T-helper 17 cell (primary cell): ENCODE data around the gene ALDH1A2. TPM values are rescaled to one million over a fixed set of nuclear protein-coding genes. Genes with fewer than 3 reads are reported as not detected.
"Not testable (repeated sequence)": the region's sequence is repeated elsewhere in the genome, so short reads cannot be mapped to it uniquely, and the experiment has no call there.

Source experiments
- ATAC-seq: fragments of 150-1000 bp; cut with Tn5 transposase; 2 replicates; pipeline ENCODE4 v1.10.0; 2021; ENCODE audit warnings: mild to moderate bottlenecking, moderate library complexity
- DNase-seq, 3 donors: peaks; one replicate each; pipeline versions ENCODE4 v3.0.0 to v3.0.0-alpha.2; 2020 to 2021
- H3K9me3 ChIP-seq: one replicate; pipeline ENCODE4 v1.7.0; 2013; ENCODE audit warnings: low read length, mild to moderate bottlenecking; ENCODE audit not compliant: control insufficient read depth, poor library complexity, severe bottlenecking
- H3K27ac Mint-ChIP-seq: one replicate; pipeline ENCODE4 v1.8.0; 2022; ENCODE audit warnings: mild to moderate bottlenecking, moderate library complexity, mixed read lengths
- H3K27me3 Mint-ChIP-seq: one replicate; pipeline ENCODE4 v1.8.0; 2022; ENCODE audit warnings: mixed read lengths
- H3K36me3 Mint-ChIP-seq: one replicate; pipeline ENCODE4 v1.8.0; 2022; ENCODE audit warnings: low read depth, mixed read lengths
- H3K4me1 Mint-ChIP-seq: one replicate; pipeline ENCODE4 v1.8.0; 2022; ENCODE audit warnings: mild to moderate bottlenecking, mixed read lengths
- H3K4me3 Mint-ChIP-seq: one replicate; pipeline ENCODE4 v1.8.0; 2022; ENCODE audit warnings: mild to moderate bottlenecking, moderate library complexity, mixed read lengths
- total RNA-seq, 4 donors: library from RNA in 2 of 4; stranded (reverse) in 2 of 4; gene quantifications; one replicate each; pipeline ENCODE4 v1.2.3 and lab custom pipeline; 2022 to 2026

ALDH1A2 gene
- total RNA-seq, 2 donors from 2014 or later, result 0.47 TPM; not detected in 1

DNA sequence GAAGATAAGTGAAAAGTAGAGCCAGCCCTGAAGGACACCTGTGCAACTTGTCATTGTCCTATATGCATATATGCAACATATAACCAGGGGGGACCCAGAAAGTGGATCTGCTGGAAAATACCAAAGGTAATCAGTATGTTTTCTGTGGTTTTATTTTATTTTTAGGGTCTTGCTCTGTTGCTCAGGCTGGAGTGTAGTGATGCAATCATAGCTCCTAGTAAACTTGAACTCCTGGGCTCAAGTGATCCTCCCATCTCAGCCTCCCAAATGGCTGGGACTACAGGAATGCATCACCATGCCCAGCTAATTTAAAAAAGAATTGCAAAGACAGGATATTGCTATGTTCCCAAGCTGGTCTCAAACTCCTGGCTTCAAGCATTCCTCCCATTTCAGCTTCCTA, 18.0 kb upstream of the ALDH1A2 start:
- Mint-ChIP-seq H3K27me3 (peaks cover 30% of the 10 kb centered on the region), H3K4me1 (peaks cover 3% of the 10 kb centered on the region), H3K4me3 (no peak overlapping the region), H3K27ac (no peak overlapping the region), H3K36me3 (no peaks in the 10 kb centered on the region)
- no peaks in the 10 kb centered on the region for H3K9me3 ChIP-seq
- ATAC-seq (no peak), DNase-seq (no peak)

DNA sequence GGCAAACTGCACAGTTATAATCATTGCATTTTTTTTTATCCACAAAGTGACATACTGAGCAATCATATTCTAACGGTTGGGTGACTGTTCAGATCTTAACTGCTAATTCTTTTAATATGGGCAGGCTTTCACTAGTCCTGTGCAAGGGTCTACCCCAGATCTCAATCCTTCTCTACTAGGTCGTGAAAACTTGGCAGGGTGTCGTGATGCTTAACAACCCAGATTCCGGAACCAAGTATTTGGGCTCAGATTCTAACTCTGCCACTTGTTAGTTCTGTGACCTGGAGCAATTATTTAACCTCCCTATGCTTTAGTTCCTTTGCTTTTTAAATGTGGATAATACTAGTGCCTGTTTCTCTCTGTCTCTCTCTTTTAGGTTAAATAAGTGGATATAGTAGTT, 16.4 kb upstream of the ALDH1A2 start:
- H3K4me1 Mint-ChIP-seq, result peaks cover 3% of the 10 kb centered on the region
- peaks cover 35% of the 10 kb centered on the region for H3K27me3 Mint-ChIP-seq
- no peaks in the 10 kb centered on the region for H3K36me3 Mint-ChIP-seq
- H3K4me3 Mint-ChIP-seq, result no peak overlapping the region
- ATAC-seq (no peak), DNase-seq (no peak)
- no peaks in the 10 kb centered on the region for H3K9me3 ChIP-seq
- no peak overlapping the region for H3K27ac Mint-ChIP-seq

DNA sequence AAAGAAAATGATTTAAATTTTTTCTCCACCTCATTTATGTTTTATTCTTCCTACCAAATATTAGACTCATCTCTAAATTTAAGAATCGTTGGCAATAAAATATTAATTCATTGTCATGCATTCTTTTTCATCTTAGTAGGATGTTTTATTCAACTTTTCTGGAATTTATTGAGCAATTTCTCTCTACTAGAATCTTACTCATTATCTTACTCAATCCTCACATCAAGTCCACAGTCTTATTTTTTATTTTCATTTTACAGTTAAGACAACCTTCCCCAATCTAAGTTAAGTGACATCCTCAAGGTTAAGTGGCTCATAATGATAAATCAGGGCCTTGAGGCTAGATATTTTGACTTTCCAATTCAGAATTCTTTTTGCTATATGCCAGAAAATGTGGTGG, 15.9 kb upstream of the ALDH1A2 start:
- no peaks in the 10 kb centered on the region for H3K9me3 ChIP-seq
- Mint-ChIP-seq H3K4me1 (peaks cover 3% of the 10 kb centered on the region), H3K27ac (no peak overlapping the region), H3K36me3 (no peaks in the 10 kb centered on the region), H3K27me3 (peaks cover 32% of the 10 kb centered on the region), H3K4me3 (no peak overlapping the region)
- ATAC-seq, result no peak
- DNase-seq, result no peak

DNA sequence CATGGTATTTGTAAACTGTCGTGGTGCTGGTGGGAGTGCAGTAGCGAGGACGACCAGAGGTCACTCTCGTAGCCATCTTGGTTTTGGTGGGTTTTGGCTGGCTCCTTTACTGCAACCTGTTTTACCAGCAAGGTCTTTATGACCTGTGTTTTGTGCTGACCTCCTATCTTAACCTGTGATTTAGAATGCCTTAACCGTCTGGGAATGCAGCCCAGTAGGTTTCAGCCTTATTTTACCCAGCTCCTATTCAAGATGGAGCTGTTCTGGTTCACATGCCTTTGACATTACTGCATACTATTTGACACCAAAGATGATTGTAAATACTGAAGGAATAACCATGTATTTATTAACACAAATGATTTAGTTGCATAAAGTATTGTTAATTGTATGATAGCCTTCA, 15.4 kb upstream of the ALDH1A2 start:
- H3K9me3 ChIP-seq, H3K4me1 Mint-ChIP-seq, H3K4me3 Mint-ChIP-seq, H3K36me3 Mint-ChIP-seq, DNase-seq, ATAC-seq, H3K27ac Mint-ChIP-seq: not testable (repeated sequence)
- peaks cover 29% of the 10 kb centered on the region for H3K27me3 Mint-ChIP-seq

DNA sequence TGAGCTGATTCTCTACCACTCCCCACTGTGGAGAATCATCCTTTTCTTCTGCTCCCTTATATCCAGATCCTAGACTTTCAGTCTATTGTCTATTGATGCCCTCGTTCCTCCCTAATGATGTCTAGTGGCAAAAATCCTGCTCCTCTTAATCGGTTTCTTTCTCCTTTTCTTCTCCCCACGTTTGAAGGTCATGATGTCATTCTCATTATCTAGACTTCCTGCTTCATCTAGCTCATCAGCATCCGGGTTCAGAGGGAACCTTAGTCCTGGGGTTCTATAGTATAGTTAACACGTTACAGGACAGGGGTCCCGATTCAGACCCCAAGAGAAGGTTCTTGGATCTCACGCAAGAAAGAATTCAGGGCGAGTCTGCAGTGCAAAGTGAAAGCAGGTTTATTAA, 14.9 kb upstream of the ALDH1A2 start:
- Mint-ChIP-seq H3K27ac (no peak overlapping the region), H3K27me3 (peaks cover 29% of the 10 kb centered on the region), H3K36me3 (no peaks in the 10 kb centered on the region), H3K4me3 (no peak overlapping the region), H3K4me1 (peaks cover 3% of the 10 kb centered on the region)
- DNase-seq, result no peak
- no peaks in the 10 kb centered on the region for H3K9me3 ChIP-seq
- ATAC-seq, result no peak

DNA sequence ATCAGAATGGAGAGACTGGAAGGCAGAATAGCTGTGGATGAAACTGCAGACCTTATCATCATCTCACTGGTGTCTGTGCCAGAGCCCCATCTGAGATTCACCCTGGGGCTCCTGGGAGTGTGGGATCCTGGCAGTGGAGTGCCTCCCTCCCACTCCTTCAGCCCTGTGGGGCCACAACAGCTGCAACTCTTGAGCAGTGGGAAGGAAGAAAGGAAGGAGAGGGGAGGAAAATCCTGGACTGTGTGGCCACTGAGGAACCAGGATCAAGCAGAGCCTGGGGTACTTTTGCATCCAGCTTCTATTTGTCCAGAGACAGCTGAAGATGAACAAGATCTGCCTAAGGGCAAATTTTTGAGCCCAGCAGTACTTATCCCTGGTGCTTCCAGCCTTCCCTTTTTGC, 13.1 kb upstream of the ALDH1A2 start:
- Mint-ChIP-seq H3K36me3 (no peaks in the 10 kb centered on the region), H3K4me1 (peaks cover 3% of the 10 kb centered on the region), H3K27ac (no peak overlapping the region), H3K4me3 (no peak overlapping the region), H3K27me3 (peaks cover 44% of the 10 kb centered on the region)
- DNase-seq, result no peak
- ATAC-seq, result no peak
- H3K9me3 ChIP-seq, result no peaks in the 10 kb centered on the region

DNA sequence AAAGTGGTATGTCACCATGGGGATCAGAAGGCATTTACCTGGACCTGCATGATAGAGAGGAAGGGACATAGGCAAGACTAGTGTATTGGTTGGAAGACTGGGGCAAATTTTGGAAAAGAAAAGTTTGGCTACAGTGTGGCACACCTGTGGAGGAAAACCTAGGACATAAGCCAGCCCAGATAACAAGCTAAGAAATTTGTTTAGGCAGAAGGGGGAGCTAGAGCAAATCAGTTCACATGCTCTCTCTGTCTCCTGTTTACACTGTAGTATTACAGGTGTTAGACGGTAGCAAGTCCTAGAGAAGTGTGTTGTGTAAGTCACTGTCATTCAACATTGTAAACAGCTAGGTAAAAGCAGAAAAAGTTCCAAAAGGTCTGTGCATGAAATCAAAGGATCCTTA, 11.9 kb upstream of the ALDH1A2 start:
- peaks cover 55% of the 10 kb centered on the region for H3K27me3 Mint-ChIP-seq
- H3K9me3 ChIP-seq, result no peaks in the 10 kb centered on the region
- ATAC-seq (no peak), DNase-seq (no peak)
- peaks cover 3% of the 10 kb centered on the region for H3K4me1 Mint-ChIP-seq
- H3K27ac Mint-ChIP-seq, result no peak overlapping the region
- H3K36me3 Mint-ChIP-seq, result no peaks in the 10 kb centered on the region
- H3K4me3 Mint-ChIP-seq, result no peak overlapping the region

DNA sequence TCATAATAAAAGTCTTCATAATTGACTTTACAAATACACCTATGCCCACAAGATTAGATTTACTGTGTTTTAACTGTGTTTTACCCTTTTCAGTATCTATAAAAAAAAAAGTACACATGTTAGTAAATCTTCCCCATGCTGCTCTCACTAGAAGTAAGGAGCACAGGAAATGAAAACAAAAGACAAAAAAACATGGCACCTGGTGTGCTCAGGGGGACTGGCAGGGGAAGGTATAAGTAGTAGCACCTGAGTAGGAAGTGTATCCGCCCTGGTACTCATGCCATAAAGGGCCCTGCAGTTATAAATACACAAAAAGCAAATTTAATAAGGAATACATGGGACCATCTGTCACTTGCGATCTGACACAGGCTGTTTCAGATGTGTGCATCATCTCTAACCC, 8.9 kb upstream of the ALDH1A2 start:
- no peak for DNase-seq
- H3K27ac Mint-ChIP-seq, result no peak overlapping the region
- no peaks in the 10 kb centered on the region for H3K36me3 Mint-ChIP-seq
- no peak overlapping the region for H3K4me3 Mint-ChIP-seq
- H3K27me3 Mint-ChIP-seq, result peaks cover 68% of the 10 kb centered on the region
- H3K4me1 Mint-ChIP-seq, result no peaks in the 10 kb centered on the region
- H3K9me3 ChIP-seq, result no peaks in the 10 kb centered on the region
- no peak for ATAC-seq

DNA sequence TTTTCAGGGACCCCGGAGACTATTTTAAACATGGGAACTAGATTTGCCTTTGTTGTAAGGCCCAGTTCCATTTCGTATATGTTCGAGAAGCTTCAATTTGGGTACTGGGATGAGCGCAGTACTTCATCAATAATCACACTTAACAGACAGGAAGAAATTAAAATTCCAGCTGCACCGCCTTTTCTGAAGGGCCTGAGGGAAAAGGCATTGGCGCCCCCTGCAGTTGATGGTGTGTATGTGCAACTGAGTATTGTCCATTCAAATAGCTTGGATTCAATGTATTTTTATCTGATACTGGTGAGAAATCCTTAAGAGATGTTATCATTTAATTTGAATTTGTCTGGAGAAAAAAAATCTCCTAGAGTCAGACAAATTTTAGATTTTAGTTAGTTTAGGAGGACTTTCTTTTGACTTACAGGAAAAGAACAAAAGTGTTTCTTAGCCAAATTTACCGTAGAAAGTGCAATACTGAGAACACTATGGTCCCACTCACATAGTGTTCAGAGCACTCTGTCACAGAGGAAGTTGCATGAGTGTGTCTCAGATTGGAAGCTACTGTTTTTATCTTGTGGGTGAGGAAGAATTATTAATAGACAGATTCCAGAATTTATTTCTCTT, 5.4 kb upstream of the ALDH1A2 start:
- H3K4me1 Mint-ChIP-seq, result peaks cover 5% of the 10 kb centered on the region
- peak; percentile 9 to 21 (median 11) for DNase-seq
- peaks cover 69% of the 10 kb centered on the region for H3K27me3 Mint-ChIP-seq
- peak; percentile 40 for ATAC-seq
- no peak overlapping the region for H3K4me3 Mint-ChIP-seq
- H3K36me3 Mint-ChIP-seq, result peaks cover 3% of the 10 kb centered on the region
- no peaks in the 10 kb centered on the region for H3K9me3 ChIP-seq
- no peak overlapping the region for H3K27ac Mint-ChIP-seq

DNA sequence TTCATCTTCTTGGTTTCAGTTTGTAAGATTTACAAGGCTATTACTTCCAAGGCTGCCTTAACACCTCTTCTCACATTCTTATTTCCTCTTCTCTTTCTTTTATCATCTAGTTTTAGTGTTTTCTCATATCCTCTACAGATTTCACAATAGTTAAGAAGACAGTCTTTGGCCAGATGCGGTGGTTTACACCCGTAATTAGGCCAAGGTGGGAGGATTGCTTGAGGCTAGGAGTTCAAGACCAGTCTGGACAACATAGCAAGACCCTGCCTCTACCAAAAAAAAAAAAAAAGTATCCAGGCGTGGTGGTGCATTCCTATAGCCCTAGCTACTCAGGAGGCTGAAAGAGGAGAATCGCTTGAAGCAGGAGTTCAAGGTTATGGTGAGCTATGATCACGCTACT, 3.5 kb upstream of the ALDH1A2 start:
- ATAC-seq, result no peak
- Mint-ChIP-seq H3K4me3 (no peak overlapping the region), H3K36me3 (peaks cover 3% of the 10 kb centered on the region), H3K4me1 (peaks cover 5% of the 10 kb centered on the region), H3K27ac (no peak overlapping the region), H3K27me3 (peaks cover 67% of the 10 kb centered on the region)
- no peak for DNase-seq
- no peaks in the 10 kb centered on the region for H3K9me3 ChIP-seq

DNA sequence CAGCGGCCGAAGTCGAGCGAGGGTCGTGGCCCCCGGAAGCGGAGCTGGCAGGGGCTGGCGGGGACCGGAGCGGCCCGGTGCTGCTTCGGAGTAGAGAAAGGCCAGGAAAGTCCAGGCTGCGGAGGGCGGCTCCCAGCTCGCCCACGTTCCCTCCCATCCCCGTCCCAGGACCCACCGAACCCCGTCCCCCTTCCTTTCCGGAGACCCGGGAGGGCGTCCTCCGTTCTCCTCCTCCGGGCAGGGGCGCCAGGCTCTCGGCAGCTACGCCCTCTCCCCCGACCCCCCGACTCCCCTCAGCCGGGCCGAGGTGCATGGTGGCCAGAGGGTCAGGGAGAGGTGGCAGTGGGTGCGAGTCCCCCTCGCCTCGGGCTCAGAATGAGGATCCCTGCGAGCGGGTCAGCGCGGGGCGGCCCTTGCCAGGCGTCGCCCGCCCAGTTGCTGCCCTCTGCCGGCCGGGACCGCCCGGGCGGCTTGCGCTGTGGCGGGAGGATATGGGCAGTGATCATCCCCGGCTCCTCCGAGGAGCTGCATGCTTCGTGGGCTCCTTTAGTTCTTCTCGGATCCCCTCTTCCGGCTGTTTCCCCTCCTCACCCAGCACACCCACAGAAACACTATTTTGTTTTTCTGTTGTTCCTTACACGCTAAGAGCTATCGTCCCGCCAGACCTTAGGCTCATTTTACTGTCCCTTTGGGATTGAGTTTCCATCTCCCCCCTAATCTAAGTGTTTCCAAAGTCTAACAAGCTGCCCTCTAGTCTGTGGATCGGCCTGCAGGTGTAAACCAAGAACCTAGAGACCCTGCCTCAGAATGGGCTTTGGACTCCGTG, 744 bp upstream of the ALDH1A2 start:
- no peak overlapping the region for H3K27ac Mint-ChIP-seq
- ATAC-seq, result peak; percentile 73
- H3K9me3 ChIP-seq, result no peaks in the 10 kb centered on the region
- H3K27me3 Mint-ChIP-seq, result peaks cover 68% of the 10 kb centered on the region
- peaks cover 3% of the 10 kb centered on the region for H3K36me3 Mint-ChIP-seq
- H3K4me1 Mint-ChIP-seq, result peaks cover 5% of the 10 kb centered on the region
- peak overlapping the region; percentile 84 for H3K4me3 Mint-ChIP-seq
- peak; percentile 11 to 23 (median 23) for DNase-seq

DNA sequence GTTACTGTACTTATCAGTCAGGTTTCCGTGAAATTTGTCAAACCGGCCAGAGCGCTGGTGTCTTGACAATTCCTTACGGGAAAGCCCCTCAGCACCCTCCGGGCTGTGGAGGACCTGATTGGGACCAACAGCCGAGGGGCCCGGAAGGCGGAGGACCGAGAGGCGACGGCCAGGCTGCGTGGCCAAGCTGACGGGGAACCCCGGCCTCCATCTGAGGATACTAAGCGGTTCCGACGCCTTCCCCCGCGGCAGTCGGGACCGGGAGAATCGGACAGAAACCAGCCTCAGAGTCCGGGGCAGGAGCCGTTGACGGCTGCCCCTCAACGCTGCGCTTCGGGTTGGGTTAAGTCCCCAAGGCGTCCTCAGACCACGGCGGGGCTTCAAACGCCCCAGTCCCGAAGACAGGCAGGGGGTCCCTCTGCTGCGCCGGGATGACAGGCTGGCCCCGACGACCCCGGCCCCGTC, 499 bp downstream of the ALDH1A2 start:
- Mint-ChIP-seq H3K4me3 (peak overlapping the region; percentile 71), H3K27me3 (peaks cover 71% of the 10 kb centered on the region), H3K27ac (no peak overlapping the region), H3K4me1 (peaks cover 5% of the 10 kb centered on the region), H3K36me3 (peaks cover 3% of the 10 kb centered on the region)
- DNase-seq, result no peak
- H3K9me3 ChIP-seq, result no peaks in the 10 kb centered on the region
- ATAC-seq, result no peak

DNA sequence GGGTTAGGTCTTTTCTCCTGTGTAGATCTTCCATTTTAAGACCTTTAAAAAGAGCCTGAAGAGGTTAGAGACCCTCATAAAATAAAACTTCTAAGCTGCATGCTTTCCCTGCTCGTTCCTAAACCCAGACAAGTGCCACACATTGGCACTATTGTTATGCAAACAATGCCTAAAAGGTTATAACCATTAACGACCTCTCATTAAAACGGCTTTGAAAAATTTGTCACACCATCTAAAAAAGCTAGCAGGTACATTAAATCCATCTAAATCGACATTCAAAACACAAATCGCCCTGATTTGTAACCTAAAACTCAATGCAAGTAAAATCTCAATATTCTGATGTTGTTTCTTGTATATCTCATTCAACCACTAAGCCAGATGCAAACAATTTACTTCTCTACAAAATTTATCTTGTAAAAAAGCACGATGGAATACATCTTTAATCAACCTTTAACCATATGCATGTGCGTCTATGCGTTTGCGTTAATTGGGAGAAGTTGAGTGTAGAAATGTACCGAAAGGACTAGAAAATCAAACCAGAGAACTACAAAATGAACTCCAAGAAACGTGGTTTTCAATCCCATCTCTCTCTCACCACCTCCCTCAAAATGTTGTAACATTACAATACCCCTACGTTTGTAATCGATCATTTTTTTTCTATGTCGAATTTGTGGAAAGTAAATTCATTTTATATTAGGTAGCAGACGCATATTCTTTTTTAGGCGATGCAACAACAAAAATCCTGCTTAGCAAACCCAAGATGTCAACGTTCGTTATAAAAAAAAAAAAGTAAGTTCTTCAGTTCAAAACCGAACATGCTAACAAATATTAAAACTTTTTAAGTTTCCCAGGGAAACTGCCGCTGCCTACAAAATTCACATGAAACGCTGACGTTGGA, 1.2 kb downstream of the ALDH1A2 start:
- ATAC-seq (no peak), DNase-seq (no peak)
- Mint-ChIP-seq H3K36me3 (peaks cover 3% of the 10 kb centered on the region), H3K4me3 (no peak overlapping the region), H3K4me1 (peaks cover 5% of the 10 kb centered on the region), H3K27ac (no peak overlapping the region), H3K27me3 (peaks cover 71% of the 10 kb centered on the region)
- H3K9me3 ChIP-seq, result no peaks in the 10 kb centered on the region
